ENCODE results near the gene ORMDL3. TPM values are rescaled to one million over a fixed set of nuclear protein-coding genes. Genes with fewer than 3 reads are reported as not detected.

Gene ORMDL3
- total and polyA plus RNA-seq, 10 of the 15 experiments (the other 5 are each of a cell fraction or from before 2014, with no cell fraction given): 8.8 to 98.1 (median 49.9) TPM

GRCh38 chr17:39920218-39921210 is 6.9 kb downstream of the ORMDL3 start (continued):
- TF ChIP-seq IRF5 (IDR thresholded peaks at IDR 0.05; ENCODE audit: borderline replicate concordance): no peak
- no peak for TF ChIP-seq SIN3A (IDR thresholded peaks at IDR 0.05; ENCODE audit: low read depth, low read length)
- no peak for TF ChIP-seq E2F8 (IDR thresholded peaks at IDR 0.05; ENCODE audit: low read depth, partially characterized antibody)
- TF ChIP-seq NR2C1 (IDR thresholded peaks at IDR 0.05): no peak
- TF ChIP-seq TCF7 (IDR thresholded peaks at IDR 0.05; ENCODE audit: borderline replicate concordance): no peak
- TF ChIP-seq POLR2AphosphoS2 (IDR thresholded peaks at IDR 0.05; ENCODE audit: low read depth, low read length): no peak
- TF ChIP-seq BCL11A (IDR thresholded peaks at IDR 0.05; ENCODE audit: low read depth, low read length): no peak; the same call in 1 of the 2 replicates
- TF ChIP-seq IKZF2 (IDR thresholded peaks at IDR 0.05): peak; percentile 93 to 94
- TF ChIP-seq ATF3 (IDR thresholded peaks at IDR 0.05; ENCODE audit: borderline replicate concordance, extremely low read depth, low read depth, low read length): no peak
- no peak for TF ChIP-seq CREB1 (IDR thresholded peaks at IDR 0.05; ENCODE audit: low read depth)
- TF ChIP-seq SP1 (IDR thresholded peaks at IDR 0.05; ENCODE audit: low read depth, low read length): no peak
- TF ChIP-seq ETV6 (conservative IDR thresholded peaks at IDR 0.05 in 1 of 2, IDR thresholded peaks at IDR 0.05 in 1 of 2; ENCODE audit: borderline replicate concordance in 1 of 2, low read depth in 1 of 2): no peak
- TF ChIP-seq TAF1 (IDR thresholded peaks at IDR 0.05; ENCODE audit: borderline replicate concordance, low read depth, low read length): no peak
- no peak for TF ChIP-seq SMC3 (IDR thresholded peaks at IDR 0.05; ENCODE audit: borderline replicate concordance, low read length)
- TF ChIP-seq CBX5 (IDR thresholded peaks at IDR 0.05; ENCODE audit: low read depth): no peak
- peak; percentile 95 for TF ChIP-seq MEF2B (IDR thresholded peaks at IDR 0.05; ENCODE audit: partially characterized antibody, poor library complexity, severe bottlenecking)
- TF ChIP-seq IKZF1 (conservative IDR thresholded peaks at IDR 0.05): peak; percentile 98
- no peak for TF ChIP-seq NKRF (conservative IDR thresholded peaks at IDR 0.05)
- no peak for TF ChIP-seq MLLT1 (IDR thresholded peaks at IDR 0.05)
- TF ChIP-seq NBN (IDR thresholded peaks at IDR 0.05): peak; percentile 69
- 0 out of 2 replicates have a peak, but pooled peaks have one; percentile 18 for TF ChIP-seq IRF4 (IDR thresholded peaks at IDR 0.05; ENCODE audit: low read depth, low read length)
- TF ChIP-seq HDGF (IDR thresholded peaks at IDR 0.05): no peak

Measured in GM12878 (cell line).